Measurements from ENCODE around the gene WDPCP.
"Not testable (repeated sequence)": the region's sequence is repeated elsewhere in the genome, so short reads cannot be mapped to it uniquely, and the experiment has no call there.

The WDPCP gene

GRCh38 chr2:63438181-63438580 is 150.1 kb downstream of the WDPCP start:
- no peak for DNase-seq

GRCh38 chr2:63436488-63436887 is 151.8 kb downstream of the WDPCP start:
- DNase-seq = no peak

- DNase-seq = no peak
Measured at GRCh38 chr2:63435070-63435469, 153.2 kb downstream of the WDPCP start.

GRCh38 chr2:63434024-63435001 is 154.0 kb downstream of the WDPCP start:
- no peak for DNase-seq

GRCh38 chr2:63432373-63432772 is 155.9 kb downstream of the WDPCP start:
- DNase-seq = no peak

GRCh38 chr2:63425606-63426005 is 162.7 kb downstream of the WDPCP start:
- no peak for DNase-seq

- no peak for DNase-seq
Measured at GRCh38 chr2:63425079-63425416, 163.2 kb downstream of the WDPCP start.

- DNase-seq = no peak
Measured at GRCh38 chr2:63424329-63425078, 163.8 kb downstream of the WDPCP start.

GRCh38 chr2:63422556-63422955 is 165.7 kb downstream of the WDPCP start:
- DNase-seq = no peak

GRCh38 chr2:63408530-63408929 is 179.7 kb downstream of the WDPCP start:
- DNase-seq = no peak

- DNase-seq = no peak
Measured at GRCh38 chr2:63406641-63407040, 181.6 kb downstream of the WDPCP start.

GRCh38 chr2:63403820-63404219 is 184.5 kb downstream of the WDPCP start:
- no peak for DNase-seq

- DNase-seq = not testable (repeated sequence)
Measured at GRCh38 chr2:63402889-63403288, 185.4 kb downstream of the WDPCP start.

GRCh38 chr2:63399156-63399555 is 189.1 kb downstream of the WDPCP start:
- no peak for DNase-seq

- no peak for DNase-seq
Measured at GRCh38 chr2:63379451-63379850, 208.8 kb downstream of the WDPCP start.

- no peak for DNase-seq
Measured at GRCh38 chr2:63378589-63378988, 209.7 kb downstream of the WDPCP start.

- no peak for DNase-seq
Measured at GRCh38 chr2:63374341-63374740, 213.9 kb downstream of the WDPCP start.

- no peak for DNase-seq
Measured at GRCh38 chr2:63372549-63372948, 215.7 kb downstream of the WDPCP start.

- no peak for DNase-seq
Measured at GRCh38 chr2:63369146-63369545, 219.1 kb downstream of the WDPCP start.

- peak; percentile 37 for DNase-seq
Measured at GRCh38 chr2:63364866-63365265, 223.4 kb downstream of the WDPCP start.

GRCh38 chr2:63357722-63358121 is 230.6 kb downstream of the WDPCP start:
- DNase-seq = not testable (repeated sequence)

GRCh38 chr2:63347361-63347760 is 240.9 kb downstream of the WDPCP start:
- no peak for DNase-seq

- DNase-seq = no peak
Measured at GRCh38 chr2:63346411-63346810, 241.9 kb downstream of the WDPCP start.

GRCh38 chr2:63345285-63345633 is 243.0 kb downstream of the WDPCP start:
- no peak for DNase-seq

Data from DMS79 treated with DMSO at 0.1 percent for 48 hours (cell line).